OCI-M2 (cell line): ENCODE data around the gene GRIK5.
"Not testable (repeated sequence)": the region's sequence is repeated elsewhere in the genome, so short reads cannot be mapped to it uniquely, and the experiment has no call there.

Source experiments
- DNase-seq: peaks from one replicate; lab custom pipeline; 2025; ENCODE audit not compliant: unreplicated experiment; lab: John Stamatoyannopoulos, UW

The GRIK5 gene

GRCh38 chr19:42018503-42019193, 51.4 kb downstream of the GRIK5 start:
- DNase-seq = no peak

GRCh38 chr19:42017040-42017439, 53.0 kb downstream of the GRIK5 start:
- DNase-seq = no peak

- not testable (repeated sequence) for DNase-seq
Measured at GRCh38 chr19:42012747-42013146, 57.3 kb downstream of the GRIK5 start.

- no peak for DNase-seq
Measured at GRCh38 chr19:42010245-42011126, 59.5 kb downstream of the GRIK5 start.

- no peak for DNase-seq
Measured at GRCh38 chr19:42006569-42006968, 63.4 kb downstream of the GRIK5 start.

- DNase-seq = no peak
Measured at GRCh38 chr19:42005504-42005903, 64.5 kb downstream of the GRIK5 start.

- DNase-seq = no peak
Measured at GRCh38 chr19:42003506-42004294, 66.3 kb downstream of the GRIK5 start.

- DNase-seq = no peak
Measured at GRCh38 chr19:41999878-42000208, 70.2 kb downstream of the GRIK5 start.

- DNase-seq = no peak
Measured at GRCh38 chr19:41999071-41999877, 70.7 kb downstream of the GRIK5 start.

GRCh38 chr19:41998246-41999020, 71.6 kb downstream of the GRIK5 start:
- no peak for DNase-seq

GRCh38 chr19:41997851-41998229, 72.2 kb downstream of the GRIK5 start:
- DNase-seq = no peak

- DNase-seq = peak; percentile 59
Measured at GRCh38 chr19:41997121-41997850, 72.7 kb downstream of the GRIK5 start.

GRCh38 chr19:41995959-41996797, 73.8 kb downstream of the GRIK5 start:
- DNase-seq = no peak

- DNase-seq = no peak
Measured at GRCh38 chr19:41994994-41995958, 74.7 kb downstream of the GRIK5 start.

GRCh38 chr19:41994521-41994971, 75.5 kb downstream of the GRIK5 start:
- DNase-seq = no peak

- no peak for DNase-seq
Measured at GRCh38 chr19:41993612-41994483, 76.2 kb downstream of the GRIK5 start, which contains the start of gene ATP1A3. ATP1A3 (minus strand) TSS chr19:41994230; CDS start chr19:41994076, 154 bp downstream.
